HepG2 (cell line): Measurements from ENCODE around the gene TBC1D26. TPM values are rescaled to one million over a fixed set of nuclear protein-coding genes. Genes with fewer than 3 reads are reported as not detected.

Experiments
- ATAC-seq: fragments of 200-7000 bp; cut with Tn5 transposase; 3 replicates; pipeline ENCODE4 v1.9.1; 2020; ENCODE audit warnings: mild to moderate bottlenecking, moderate library complexity
- BruUV-seq: library from RNA; stranded (reverse); fragments of 400-500 nt; replicated peaks from 2 replicates; lab custom pipeline; 2021; lab: Mats Ljungman, UMichigan
- CTCF ChIA-PET: fragments of 300-600 bp; formaldehyde crosslinking; extraction: SDS; loops from one replicate; lab custom pipeline; 2021; ENCODE audit warnings: low total read pairs, inconsistent platforms, low intra/inter-chr PET ratio; lab: Yijun Ruan, JAX
- POLR2A ChIA-PET: fragments of 350-600 bp; sonication (Branson Sonifier 250); formaldehyde crosslinking; loops from one replicate; lab custom pipeline; 2020; ENCODE audit warnings: antibody characterized with exemption, inconsistent platforms; lab: Yijun Ruan, JAX
- DNase-seq: peaks from one replicate; pipeline ENCODE4 v3.0.0-alpha.2; 2015; ENCODE audit warnings: low spot score
- FAIRE-seq: peaks from 3 replicates; lab custom pipeline; 2011; peaks lifted over from hg19 to GRCh38; lab: Jason Lieb, UNC
- H2AFZ ChIP-seq: one replicate; pipeline ENCODE4 v1.6.1; 2011; ENCODE audit warnings: low read length, inconsistent platforms
- H3K27ac ChIP-seq: fragments of 300-600 bp; 3 replicates; pipeline ENCODE4 v1.8.0; 2011; ENCODE audit warnings: mixed run types, mild to moderate bottlenecking, mixed read lengths, low read length, inconsistent platforms; ENCODE audit not compliant: insufficient read depth; ENCODE audit errors: extremely low read length
- H3K27me3 ChIP-seq, 2 experiments: fragments of 200-600 bp in 1 of 2; 2 replicates in 1 of 2; 3 replicates in 1 of 2; pipeline versions ENCODE4 v1.6.0 to v1.8.0; 2011; ENCODE audit warnings: low read length in 2 of 2, mild to moderate bottlenecking in 2 of 2, moderate library complexity in 2 of 2, inconsistent platforms in 1 of 2; ENCODE audit not compliant: insufficient read depth in 2 of 2, control insufficient read depth in 1 of 2
- H3K36me3 ChIP-seq, 2 experiments: fragments of 200-600 bp in 1 of 2; replicated peaks in 1 of 2; 2 replicates in 1 of 2; 3 replicates in 1 of 2; pipeline versions ENCODE4 v1.5.1 to v1.8.0; 2011; ENCODE audit warnings: low read length in 2 of 2, inconsistent platforms in 1 of 2; ENCODE audit not compliant: insufficient read depth in 2 of 2, control insufficient read depth in 1 of 2
- H3K4me1 ChIP-seq: 2 replicates; pipeline ENCODE4 v1.5.1; 2012; ENCODE audit warnings: low read length, inconsistent platforms; ENCODE audit not compliant: insufficient read depth
- H3K4me2 ChIP-seq: 2 replicates; pipeline ENCODE4 v1.6.0; 2011; ENCODE audit warnings: low read depth, low read length, inconsistent platforms
- H3K4me3 ChIP-seq, 3 experiments: fragments of 200-600 bp in 1 of 3; sonication (generic), shearing (Covaris generic) in 1 of 3; replicated peaks in 1 of 3; 2 replicates each; pipeline ENCODE4 v1.5.1; 2011 to 2016; ENCODE audit warnings: low read length in 3 of 3, inconsistent platforms in 2 of 3, low read depth in 2 of 3, mild to moderate bottlenecking in 2 of 3, control low read depth in 1 of 3, mixed read lengths in 1 of 3; ENCODE audit not compliant: insufficient read depth in 1 of 3
- H3K79me2 ChIP-seq: one replicate; pipeline ENCODE4 v1.6.1; 2011; ENCODE audit warnings: low read length, inconsistent platforms; ENCODE audit not compliant: insufficient read depth
- H3K9ac ChIP-seq: 2 replicates; pipeline ENCODE4 v1.6.0; 2011; ENCODE audit warnings: mild to moderate bottlenecking, low read depth, low read length, inconsistent platforms; ENCODE audit not compliant: insufficient read depth
- H3K9me3 ChIP-seq: 2 replicates; pipeline ENCODE4 v1.5.1; 2012; ENCODE audit warnings: mild to moderate bottlenecking, low read length
- H4K20me1 ChIP-seq: 2 replicates; pipeline ENCODE4 v1.6.0; 2011; ENCODE audit warnings: inconsistent platforms, mild to moderate bottlenecking, low read length, moderate library complexity; ENCODE audit not compliant: insufficient read depth
- ATF7-NPFF ChIP-seq: sonication (generic); formaldehyde crosslinking; IDR thresholded peaks from 2 replicates; pipeline ENCODE4 v1.8.1; 2023; ENCODE audit warnings: mild to moderate bottlenecking, low read depth, missing genetic modification reagents, moderate library complexity
- CCAR2 ChIP-seq: fragments of 200-400 bp; formaldehyde crosslinking; optimal IDR thresholded peaks from 2 replicates; pipeline ENCODE3; 2018; ENCODE audit warnings: low read depth, mild to moderate bottlenecking, low read length, moderate library complexity
- DNMT1 ChIP-seq: sonication (generic); formaldehyde crosslinking; IDR thresholded peaks from 2 replicates; pipeline ENCODE4 v1.5.1; 2020; ENCODE audit warnings: mild to moderate bottlenecking, missing genetic modification reagents
- DR1 ChIP-seq: sonication (generic); formaldehyde crosslinking; IDR thresholded peaks from 2 replicates; pipeline ENCODE4 v1.8.0; 2021; ENCODE audit warnings: mild to moderate bottlenecking, missing genetic modification reagents, inconsistent platforms
- JDP2 ChIP-seq: sonication (generic); formaldehyde crosslinking; IDR thresholded peaks from 2 replicates; pipeline ENCODE4 v1.8.1; 2022; ENCODE audit warnings: missing genetic modification reagents, borderline replicate concordance
- KAT7 ChIP-seq: IDR thresholded peaks from 2 replicates; pipeline ENCODE4 v1.6.1; 2018; ENCODE audit warnings: borderline replicate concordance, missing compliant biosample characterization
- KMT2A ChIP-seq: sonication (generic); formaldehyde crosslinking; IDR thresholded peaks from 2 replicates; pipeline ENCODE4 v1.4.0; 2020; ENCODE audit warnings: missing genetic modification reagents
- MAFG ChIP-seq: sonication (generic); formaldehyde crosslinking; IDR thresholded peaks from 2 replicates; pipeline ENCODE4 v1.5.1; 2020; ENCODE audit warnings: mild to moderate bottlenecking, missing genetic modification reagents
- MTERF4 ChIP-seq: sonication (generic); formaldehyde crosslinking; IDR thresholded peaks from 2 replicates; pipeline ENCODE4 v1.8.0; 2023; ENCODE audit warnings: mild to moderate bottlenecking, missing genetic modification reagents
- NFIC ChIP-seq: IDR thresholded peaks from 2 replicates; pipeline ENCODE4 v1.6.1; 2012; ENCODE audit warnings: mild to moderate bottlenecking, low read length, inconsistent platforms
- RBM39 ChIP-seq: fragments of 200-400 bp; formaldehyde crosslinking; IDR thresholded peaks from one replicate; pipeline ENCODE4 v1.6.1; 2018; ENCODE audit warnings: antibody characterized with exemption, mild to moderate bottlenecking, low read depth, low read length; ENCODE audit not compliant: poor library complexity, severe bottlenecking
- TCF7L2 ChIP-seq: IDR thresholded peaks from 2 replicates; pipeline ENCODE4 v1.6.1; 2011; ENCODE audit warnings: mild to moderate bottlenecking, low read depth, low read length, moderate library complexity
- ZBTB7A ChIP-seq: sonication (generic); formaldehyde crosslinking; IDR thresholded peaks from 2 replicates; pipeline ENCODE4 v1.8.0; 2022; ENCODE audit warnings: mild to moderate bottlenecking, missing genetic modification reagents
- ZNF10 ChIP-seq: sonication (generic); formaldehyde crosslinking; IDR thresholded peaks from 2 replicates; pipeline ENCODE4 v1.4.0; 2020; ENCODE audit warnings: mild to moderate bottlenecking, low read depth, missing genetic modification reagents, borderline replicate concordance
- ZNF230 ChIP-seq: sonication (generic); formaldehyde crosslinking; IDR thresholded peaks from 2 replicates; pipeline ENCODE4 v1.4.0; 2020; ENCODE audit warnings: mild to moderate bottlenecking, missing genetic modification reagents
- ZNF232 ChIP-seq: sonication (generic); formaldehyde crosslinking; IDR thresholded peaks from 2 replicates; pipeline ENCODE4 v1.4.0; 2020; ENCODE audit warnings: missing genetic modification reagents, borderline replicate concordance
- ZNF382 ChIP-seq: sonication (generic); formaldehyde crosslinking; IDR thresholded peaks from 2 replicates; pipeline ENCODE4 v1.5.0; 2020; ENCODE audit warnings: missing genetic modification reagents, mild to moderate bottlenecking, borderline replicate concordance
- ZNF383 ChIP-seq: sonication (generic); formaldehyde crosslinking; IDR thresholded peaks from 2 replicates; pipeline ENCODE4 v1.4.0; 2020; ENCODE audit warnings: missing genetic modification reagents, mild to moderate bottlenecking, borderline replicate concordance
- WGBS: methylation state at CpG from one replicate; pipeline ENCODE4 v1.1.6; 2017; ENCODE audit warnings: low lambda C conversion rate; 5-methylcytosine and 5-hydroxymethylcytosine counted together
- in situ Hi-C: cut with HindIII; loops from 2 replicates; pipeline ENCODE4 v1.10.0; 2017; ENCODE audit warnings: low pct_unique_long_range_greater_than_20kb; ENCODE audit not compliant: extremely low pct_ligation_motif_present
- intact Hi-C: fragments of 100-400 bp; cut with micrococcal nuclease; formaldehyde crosslinking; loops from one replicate; pipeline ENCODE4 v1.10.0; 2022; ENCODE audit not compliant: unreplicated experiment
- polyA plus RNA-seq, 8 experiments: library from polyadenylated mRNA; depleted of rRNA in 3 of 8; stranded (reverse) in 7 of 8; unstranded in 1 of 8; fragments of >200 nt; fragmentation: Illumina TruSeq in 4 of 8; extraction: Trizol in 4 of 8; gene quantifications; 2 replicates each; pipeline versions ENCODE4 v1.2.1 to v1.2.3, GENCODE V29; 2011 to 2016; ENCODE audit warnings: low read depth in 4 of 8, missing spikeins in 1 of 8, mixed read lengths in 1 of 8; ENCODE audit not compliant: insufficient read depth in 1 of 8
- total RNA-seq, 5 experiments: library from RNA; depleted of rRNA; stranded (reverse); fragments of >200 nt; fragmentation: Illumina TruSeq; extraction: Trizol; gene quantifications; 2 replicates each; pipeline ENCODE4 v1.2.3, GENCODE V29; 2016; ENCODE audit warnings: low read depth in 1 of 5
- TF ChIP-seq, protein P1 (sequence below): sonication (generic); formaldehyde crosslinking; IDR thresholded peaks from 2 replicates; pipeline ENCODE4 v1.5.1; 2020; ENCODE audit warnings: mild to moderate bottlenecking, moderate library complexity, missing genetic modification reagents
- TF ChIP-seq, protein P2 (sequence below): sonication (generic); formaldehyde crosslinking; IDR thresholded peaks from 2 replicates; pipeline ENCODE4 v1.4.0; 2020; ENCODE audit warnings: mild to moderate bottlenecking, missing genetic modification reagents

TBC1D26 gene
- total and polyA plus RNA-seq, 2 of the 13 experiments (the other 11 are each of a cell fraction or from before 2014, with no cell fraction given), result 0.33 TPM; not detected in 1

DNA sequence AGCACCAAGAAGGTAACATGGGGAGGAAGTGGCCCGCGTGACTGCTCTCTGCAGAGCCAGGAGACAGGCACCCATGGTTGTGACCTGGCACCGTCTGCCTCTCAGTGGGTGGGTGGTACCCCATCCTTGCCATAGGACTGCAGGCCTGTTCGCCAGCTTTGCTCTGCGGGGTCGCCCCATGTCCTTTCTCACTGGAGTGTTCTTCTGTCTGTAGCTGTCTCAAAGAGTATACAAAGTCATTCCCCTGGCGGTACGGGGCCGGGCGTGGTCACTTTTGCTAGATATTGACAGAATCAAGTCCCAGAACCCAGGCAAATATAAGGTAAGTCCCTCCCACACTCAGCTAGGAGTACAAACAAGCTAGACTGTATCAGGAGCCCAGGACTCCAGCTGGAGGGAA lies 6.0 kb downstream of the TBC1D26 start:
- Histone ChIP-seq H3K4me2 (no peak overlapping the region), H4K20me1 (no peaks in the 10 kb centered on the region), H3K9me3 (no peaks in the 10 kb centered on the region), H3K27ac (no peak overlapping the region), H3K27me3 (peaks cover 0 to 9% of the 10 kb centered on the region in 2 experiments; a peak in 4 of 5 replicates), H3K9ac (no peak overlapping the region), H3K79me2 (no peaks in the 10 kb centered on the region), H3K4me1 (no peaks in the 10 kb centered on the region), H3K36me3 (no peaks in the 10 kb centered on the region), H2AFZ (no peak overlapping the region), H3K4me3 (no peak overlapping the region)
- intact Hi-C loops, result no loop called here
- TF ChIP-seq JDP2 (CRISPR knock-in tag), result no peak
- TF ChIP-seq, protein P1, sequence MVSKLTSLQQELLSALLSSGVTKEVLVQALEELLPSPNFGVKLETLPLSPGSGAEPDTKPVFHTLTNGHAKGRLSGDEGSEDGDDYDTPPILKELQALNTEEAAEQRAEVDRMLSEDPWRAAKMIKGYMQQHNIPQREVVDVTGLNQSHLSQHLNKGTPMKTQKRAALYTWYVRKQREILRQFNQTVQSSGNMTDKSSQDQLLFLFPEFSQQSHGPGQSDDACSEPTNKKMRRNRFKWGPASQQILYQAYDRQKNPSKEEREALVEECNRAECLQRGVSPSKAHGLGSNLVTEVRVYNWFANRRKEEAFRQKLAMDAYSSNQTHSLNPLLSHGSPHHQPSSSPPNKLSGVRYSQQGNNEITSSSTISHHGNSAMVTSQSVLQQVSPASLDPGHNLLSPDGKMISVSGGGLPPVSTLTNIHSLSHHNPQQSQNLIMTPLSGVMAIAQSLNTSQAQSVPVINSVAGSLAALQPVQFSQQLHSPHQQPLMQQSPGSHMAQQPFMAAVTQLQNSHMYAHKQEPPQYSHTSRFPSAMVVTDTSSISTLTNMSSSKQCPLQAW (CRISPR knock-in tag), result no peak
- TF ChIP-seq MTERF4, result no peak
- TF ChIP-seq ATF7-NPFF (CRISPR knock-in tag), result no peak
- no peak for TF ChIP-seq NFIC
- no peak for TF ChIP-seq MAFG (CRISPR knock-in tag)
- TF ChIP-seq ZNF230 (CRISPR knock-in tag), result no peak
- TF ChIP-seq ZNF382 (CRISPR knock-in tag), result no peak
- TF ChIP-seq, protein P2, sequence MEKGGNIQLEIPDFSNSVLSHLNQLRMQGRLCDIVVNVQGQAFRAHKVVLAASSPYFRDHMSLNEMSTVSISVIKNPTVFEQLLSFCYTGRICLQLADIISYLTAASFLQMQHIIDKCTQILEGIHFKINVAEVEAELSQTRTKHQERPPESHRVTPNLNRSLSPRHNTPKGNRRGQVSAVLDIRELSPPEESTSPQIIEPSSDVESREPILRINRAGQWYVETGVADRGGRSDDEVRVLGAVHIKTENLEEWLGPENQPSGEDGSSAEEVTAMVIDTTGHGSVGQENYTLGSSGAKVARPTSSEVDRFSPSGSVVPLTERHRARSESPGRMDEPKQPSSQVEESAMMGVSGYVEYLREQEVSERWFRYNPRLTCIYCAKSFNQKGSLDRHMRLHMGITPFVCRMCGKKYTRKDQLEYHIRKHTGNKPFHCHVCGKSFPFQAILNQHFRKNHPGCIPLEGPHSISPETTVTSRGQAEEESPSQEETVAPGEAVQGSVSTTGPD (CRISPR knock-in tag), result no peak
- no peak for TF ChIP-seq TCF7L2
- no peak for TF ChIP-seq RBM39
- TF ChIP-seq KMT2A (CRISPR knock-in tag), result no peak
- TF ChIP-seq ZBTB7A, result no peak
- TF ChIP-seq DNMT1 (CRISPR knock-in tag), result no peak
- no peak for TF ChIP-seq ZNF232 (CRISPR knock-in tag)
- no peak for TF ChIP-seq ZNF383 (CRISPR knock-in tag)
- TF ChIP-seq ZNF10, result no peak
- TF ChIP-seq CCAR2, result no peak
- TF ChIP-seq KAT7 (CRISPR knock-in tag), result no peak
- no peak for TF ChIP-seq DR1 (CRISPR knock-in tag)
- FAIRE-seq (no peak), ATAC-seq (no peak), DNase-seq (no peak)
- WGBS, result 39% methylated on average over 10 of the region's 10 CpGs
- POLR2A ChIA-PET, result no interaction called here
- in situ Hi-C loops, result no loop called here
- BruUV-seq, result no TSS peak
- CTCF ChIA-PET, result no interaction called here
